ENCODE results near the gene IDS.
"Not testable (repeated sequence)": the region's sequence is repeated elsewhere in the genome, so short reads cannot be mapped to it uniquely, and the experiment has no call there.

The IDS gene

GRCh38 chrX:149498767-149499166 lies 6.3 kb downstream of the IDS start:
- DNase-seq, result no peak

GRCh38 chrX:149497626-149498025 lies 7.5 kb downstream of the IDS start:
- DNase-seq, result no peak

GRCh38 chrX:149497054-149497453 lies 8.1 kb downstream of the IDS start:
- no peak for DNase-seq

GRCh38 chrX:149495573-149496071 lies 9.5 kb downstream of the IDS start:
- no peak for DNase-seq

GRCh38 chrX:149494844-149495565 lies 10.1 kb downstream of the IDS start:
- DNase-seq, result no peak

- DNase-seq, result no peak
Measured at GRCh38 chrX:149493567-149494562, 11.2 kb downstream of the IDS start.

GRCh38 chrX:149491812-149492211 lies 13.3 kb downstream of the IDS start:
- DNase-seq, result no peak

- no peak for DNase-seq
Measured at GRCh38 chrX:149490100-149490499, 15.0 kb downstream of the IDS start.

GRCh38 chrX:149488411-149489052 lies 16.6 kb downstream of the IDS start:
- DNase-seq, result not testable (repeated sequence)

GRCh38 chrX:149488008-149488407 lies 17.1 kb downstream of the IDS start:
- not testable (repeated sequence) for DNase-seq

GRCh38 chrX:149487292-149487691 lies 17.8 kb downstream of the IDS start:
- no peak for DNase-seq

GRCh38 chrX:149476513-149476912 lies 28.6 kb downstream of the IDS start:
- DNase-seq, result no peak

GRCh38 chrX:149473966-149474365 lies 31.1 kb downstream of the IDS start:
- no peak for DNase-seq

- DNase-seq, result no peak
Measured at GRCh38 chrX:149473092-149473491, 32.0 kb downstream of the IDS start.

- DNase-seq, result no peak
Measured at GRCh38 chrX:149472625-149473024, 32.5 kb downstream of the IDS start.

- no peak for DNase-seq
Measured at GRCh38 chrX:149471397-149471796, 33.7 kb downstream of the IDS start.

- peak in 5 of 6 experiments; percentile 36 to 56 (median 49) for DNase-seq
Measured at GRCh38 chrX:149470955-149471354, 34.2 kb downstream of the IDS start.

- DNase-seq, result no peak
Measured at GRCh38 chrX:149469406-149469805, 35.7 kb downstream of the IDS start.

GRCh38 chrX:149467920-149468319 lies 37.2 kb downstream of the IDS start:
- DNase-seq, result no peak

- DNase-seq, result no peak
Measured at GRCh38 chrX:149467461-149467860, 37.6 kb downstream of the IDS start.

GRCh38 chrX:149462849-149463248 lies 42.3 kb downstream of the IDS start:
- DNase-seq, result no peak

GRCh38 chrX:149461746-149462145 lies 43.4 kb downstream of the IDS start:
- no peak for DNase-seq

GRCh38 chrX:149458586-149458985 lies 46.5 kb downstream of the IDS start:
- no peak for DNase-seq

All from stimulated activated naive CD4-positive, alpha-beta T cell (primary cell).